ENCODE results near the gene ARFIP1. TPM values are rescaled to one million over a fixed set of nuclear protein-coding genes. Genes with fewer than 3 reads are reported as not detected.
"Not testable (repeated sequence)": the region's sequence is repeated elsewhere in the genome, so short reads cannot be mapped to it uniquely, and the experiment has no call there.

Gene ARFIP1
- total and polyA plus RNA-seq, 8 donors = 9.2 to 20.6 (median 11.3) TPM

DNA sequence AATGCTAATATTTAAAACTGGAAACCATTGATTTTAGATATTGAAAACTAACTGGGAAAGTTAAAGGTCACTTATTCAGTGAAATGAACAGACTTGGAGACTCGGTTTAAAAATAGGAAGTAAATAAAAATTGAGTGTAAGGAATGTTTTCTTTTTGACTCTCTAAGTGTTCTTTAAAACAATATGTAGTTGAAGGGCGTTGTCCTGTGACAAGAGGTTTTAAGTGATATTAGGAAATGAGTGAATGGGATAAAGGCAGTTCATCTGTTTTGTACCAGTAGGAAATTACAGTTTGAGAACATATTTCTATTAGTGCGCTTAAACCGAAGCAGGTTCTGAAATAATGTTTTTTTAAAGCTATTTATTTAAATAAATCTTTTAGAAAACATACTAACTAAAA is 77.2 kb downstream of the ARFIP1 start:
- Histone ChIP-seq H3K27ac (no peak overlapping the region), H3K36me3 (no peaks in the 10 kb centered on the region), H3K9me3 (no peaks in the 10 kb centered on the region), H3K27me3 (no peaks in the 10 kb centered on the region), H3K4me3 (no peak overlapping the region), H3K4me1 (no peaks in the 10 kb centered on the region)
- TF ChIP-seq, protein P1, sequence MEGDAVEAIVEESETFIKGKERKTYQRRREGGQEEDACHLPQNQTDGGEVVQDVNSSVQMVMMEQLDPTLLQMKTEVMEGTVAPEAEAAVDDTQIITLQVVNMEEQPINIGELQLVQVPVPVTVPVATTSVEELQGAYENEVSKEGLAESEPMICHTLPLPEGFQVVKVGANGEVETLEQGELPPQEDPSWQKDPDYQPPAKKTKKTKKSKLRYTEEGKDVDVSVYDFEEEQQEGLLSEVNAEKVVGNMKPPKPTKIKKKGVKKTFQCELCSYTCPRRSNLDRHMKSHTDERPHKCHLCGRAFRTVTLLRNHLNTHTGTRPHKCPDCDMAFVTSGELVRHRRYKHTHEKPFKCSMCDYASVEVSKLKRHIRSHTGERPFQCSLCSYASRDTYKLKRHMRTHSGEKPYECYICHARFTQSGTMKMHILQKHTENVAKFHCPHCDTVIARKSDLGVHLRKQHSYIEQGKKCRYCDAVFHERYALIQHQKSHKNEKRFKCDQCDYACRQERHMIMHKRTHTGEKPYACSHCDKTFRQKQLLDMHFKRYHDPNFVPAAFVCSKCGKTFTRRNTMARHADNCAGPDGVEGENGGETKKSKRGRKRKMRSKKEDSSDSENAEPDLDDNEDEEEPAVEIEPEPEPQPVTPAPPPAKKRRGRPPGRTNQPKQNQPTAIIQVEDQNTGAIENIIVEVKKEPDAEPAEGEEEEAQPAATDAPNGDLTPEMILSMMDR (IDR thresholded peaks at IDR 0.05) = no peak
- FAIRE-seq = no peak
- no peak for DNase-seq
- no peak for ATAC-seq
- intact Hi-C loops (cut with DNase I) = no loop called here
- 76 to 84% methylated on average over 4 of the region's 4 CpGs for WGBS, 2 donors

- Histone ChIP-seq H3K27ac (no peak overlapping the region), H3K4me1 (no peaks in the 10 kb centered on the region), H3K27me3 (no peaks in the 10 kb centered on the region), H3K36me3 (no peaks in the 10 kb centered on the region), H3K9me3 (no peaks in the 10 kb centered on the region), H3K4me3 (no peak overlapping the region)
- ATAC-seq (no peak), DNase-seq (no peak), FAIRE-seq (no peak)
- TF ChIP-seq, protein P1 (IDR thresholded peaks at IDR 0.05) = no peak
- intact Hi-C loops (cut with DNase I) = no loop called here
- WGBS, 2 donors = 93 to 99% methylated on average over 6 of the region's 6 CpGs
Observed at GRCh38 chr4:152858934-152859333, 79.2 kb downstream of the ARFIP1 start.

- intact Hi-C loops (cut with DNase I) = no loop called here
- TF ChIP-seq, protein P1 (IDR thresholded peaks at IDR 0.05) = no peak
- Histone ChIP-seq H3K27ac (no peak overlapping the region), H3K4me1 (no peaks in the 10 kb centered on the region), H3K4me3 (no peak overlapping the region), H3K36me3 (no peaks in the 10 kb centered on the region), H3K9me3 (no peaks in the 10 kb centered on the region), H3K27me3 (no peaks in the 10 kb centered on the region)
- no peak for ATAC-seq
- no peak for DNase-seq
- no peak for FAIRE-seq
Observed at GRCh38 chr4:152860046-152860445, 80.3 kb downstream of the ARFIP1 start.

DNA sequence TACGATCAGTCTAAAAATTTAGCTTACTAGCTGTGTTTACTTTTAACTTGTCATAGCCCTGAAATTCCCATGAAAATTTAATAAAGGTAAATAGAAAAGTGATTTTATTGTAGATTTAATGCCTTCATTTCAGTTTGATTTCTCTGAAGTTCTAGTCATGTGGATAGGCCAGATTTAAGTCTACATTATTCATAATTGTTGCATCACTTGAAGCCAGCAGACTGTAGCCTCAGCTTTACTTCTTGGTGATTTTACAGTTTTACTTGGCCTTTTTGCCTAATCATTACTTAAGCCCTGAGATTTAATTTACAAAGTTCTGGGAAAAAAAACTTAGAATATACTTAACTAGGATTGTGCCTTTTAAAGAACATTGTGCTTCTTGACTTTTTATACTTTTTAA is 82.9 kb downstream of the ARFIP1 start:
- ATAC-seq = no peak
- intact Hi-C loops (cut with DNase I) = no loop called here
- DNase-seq = no peak
- H3K27me3 ChIP-seq = no peaks in the 10 kb centered on the region
- no peaks in the 10 kb centered on the region for H3K4me1 ChIP-seq
- FAIRE-seq = no peak
- no peak overlapping the region for H3K4me3 ChIP-seq
- TF ChIP-seq, protein P1 (IDR thresholded peaks at IDR 0.05) = no peak
- H3K36me3 ChIP-seq = no peaks in the 10 kb centered on the region
- H3K27ac ChIP-seq = no peak overlapping the region
- no peaks in the 10 kb centered on the region for H3K9me3 ChIP-seq
- 96 to 97% methylated on average over 1 of the region's 1 CpG for WGBS, 2 donors

DNA sequence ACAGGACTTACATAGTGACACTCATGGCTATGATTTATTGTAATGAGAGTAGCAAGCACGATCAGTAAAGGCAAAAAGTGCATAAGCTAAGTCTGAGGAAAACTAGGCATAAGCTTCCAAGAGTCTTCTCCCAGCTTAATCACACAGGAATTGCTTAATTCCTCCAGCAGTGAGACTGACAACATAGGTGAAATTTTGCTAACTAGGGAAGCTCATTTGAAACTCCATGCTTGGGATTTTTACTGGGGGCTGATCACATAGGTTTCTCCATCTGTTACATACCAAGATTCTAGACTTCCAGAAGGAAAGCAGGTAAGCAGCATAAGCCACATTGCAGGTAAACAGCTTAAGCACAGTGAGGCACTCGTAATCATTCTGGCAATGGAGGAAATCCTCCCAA is 84.6 kb downstream of the ARFIP1 start:
- Histone ChIP-seq H3K36me3 (no peaks in the 10 kb centered on the region), H3K4me1 (no peaks in the 10 kb centered on the region), H3K27ac (no peak overlapping the region), H3K4me3 (no peak overlapping the region), H3K9me3 (no peaks in the 10 kb centered on the region), H3K27me3 (no peaks in the 10 kb centered on the region)
- 89 to 91% methylated on average over 2 of the region's 2 CpGs for WGBS, 2 donors
- no peak for FAIRE-seq
- intact Hi-C loops (cut with DNase I) = no loop called here
- no peak for DNase-seq
- no peak for ATAC-seq
- TF ChIP-seq, protein P1 (IDR thresholded peaks at IDR 0.05) = no peak

DNA sequence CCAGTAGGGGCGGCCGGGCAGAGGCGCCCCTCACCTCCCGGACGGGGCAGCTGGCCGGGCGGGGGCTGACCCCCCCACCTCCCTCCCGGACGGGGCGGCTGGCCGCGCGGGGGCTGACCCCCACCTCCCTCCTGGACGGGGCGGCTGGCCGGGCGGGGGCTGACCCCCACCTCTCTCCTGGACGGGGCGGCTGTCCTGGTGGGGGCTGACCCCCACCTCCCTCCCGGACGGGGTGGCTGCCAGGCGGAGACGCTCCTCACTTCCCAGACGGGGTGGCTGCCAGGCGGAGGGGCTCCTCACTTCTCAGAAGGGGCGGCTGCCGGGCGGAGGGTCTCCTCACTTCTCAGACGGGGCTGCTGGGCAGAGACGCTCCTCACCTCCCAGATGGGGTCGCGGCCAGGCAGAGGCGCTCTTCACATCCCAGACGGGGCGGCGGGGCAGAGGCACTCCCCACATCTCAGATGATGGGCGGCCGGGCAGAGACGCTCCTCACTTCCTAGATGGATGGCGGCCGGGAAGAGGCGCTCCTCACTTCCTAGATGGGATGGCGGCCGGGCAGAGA is 86.8 kb downstream of the ARFIP1 start:
- FAIRE-seq; H3K27ac ChIP-seq; intact Hi-C loops (cut with DNase I); H3K4me3 ChIP-seq; H3K27me3 ChIP-seq; H3K4me1 ChIP-seq; H3K9me3 ChIP-seq; H3K36me3 ChIP-seq; ATAC-seq: not testable (repeated sequence)
- 97 to 98% methylated on average over 29 to 41 of the region's 44 CpGs for WGBS, 2 donors
- peak in 1 of 6 donors; percentile 33 for DNase-seq
